ENCODE results near the gene GET4. TPM values are rescaled to one million over a fixed set of nuclear protein-coding genes. Genes with fewer than 3 reads are reported as not detected.

The GET4 gene
- total and polyA plus RNA-seq, 10 of the 15 experiments (the other 5 are each of a cell fraction or from before 2014, with no cell fraction given): 0.66 to 73.8 (median 34.0) TPM

DNA sequence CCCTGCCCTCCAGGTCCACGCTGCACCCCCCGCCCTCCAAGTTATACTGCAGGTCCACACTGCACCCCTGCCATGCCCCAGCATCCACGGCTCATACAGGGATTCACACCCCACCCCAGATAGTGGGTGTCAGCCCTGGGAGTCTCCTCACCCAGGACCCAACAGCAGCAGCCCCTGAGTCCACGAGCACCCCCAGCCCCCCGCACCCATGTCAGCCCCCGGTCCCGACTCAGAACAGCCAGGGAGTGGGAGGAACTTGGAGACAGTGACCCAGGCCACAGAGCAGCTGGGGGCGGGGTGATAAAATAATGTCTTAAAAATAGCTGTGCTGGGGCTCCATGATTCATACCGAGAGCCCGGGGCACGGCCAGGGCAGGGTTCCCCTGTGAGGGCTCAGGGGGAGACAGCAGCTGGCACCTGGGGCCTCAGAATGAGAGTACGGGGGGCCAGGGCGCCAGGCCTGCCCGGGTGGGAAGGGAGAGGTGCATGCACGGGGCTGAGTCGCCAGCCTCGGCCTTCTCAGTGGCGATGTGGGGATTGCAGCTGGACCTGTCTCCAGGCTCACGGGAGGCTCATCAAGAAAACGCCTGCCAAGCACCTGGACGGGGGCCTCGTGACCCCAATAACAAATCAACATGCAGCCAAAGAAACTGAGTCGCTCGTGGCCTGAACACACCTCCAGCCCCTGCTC lies 48.3 kb downstream of the GET4 start (continued):
- TF ChIP-seq HDAC6 (IDR thresholded peaks at IDR 0.05; ENCODE audit: unreplicated experiment) (no peak), BHLHE40 (IDR thresholded peaks at IDR 0.05; ENCODE audit: borderline replicate concordance in 1 of 2, low read depth in 2 of 2, low read length in 1 of 2) (peak; percentile 81 to 89), NBN (IDR thresholded peaks at IDR 0.05) (peak; percentile 87), SMC3 (IDR thresholded peaks at IDR 0.05; ENCODE audit: borderline replicate concordance, low read length) (no peak), EP300 (IDR thresholded peaks at IDR 0.05; ENCODE audit: borderline replicate concordance in 1 of 2, control insufficient read depth in 1 of 2, low read depth in 2 of 2, low read length in 2 of 2) (peak; percentile 85 to 86; a peak in 3 of 4 replicates), KAT2A (conservative IDR thresholded peaks at IDR 0.05; ENCODE audit: control insufficient read depth, low read depth, low read length) (no peak), E2F4 (IDR thresholded peaks at IDR 0.05; ENCODE audit: low read depth, low read length) (no peak), KDM1A (IDR thresholded peaks at IDR 0.05; ENCODE audit: borderline replicate concordance) (no peak), LARP7 (IDR thresholded peaks at IDR 0.05) (peak; percentile 64), YBX1 (IDR thresholded peaks at IDR 0.05) (no peak), POLR2AphosphoS2 (IDR thresholded peaks at IDR 0.05; ENCODE audit: low read depth, low read length) (no peak), JUND (IDR thresholded peaks at IDR 0.05; ENCODE audit: low read depth, low read length) (peak; percentile 94), HCFC1 (IDR thresholded peaks at IDR 0.05; ENCODE audit: low read length) (no peak; the same call in 1 of the 2 replicates), BCL11A (IDR thresholded peaks at IDR 0.05; ENCODE audit: low read depth, low read length) (peak; percentile 92), RB1 (IDR thresholded peaks at IDR 0.05; ENCODE audit: borderline replicate concordance) (no peak; the same call in 1 of the 2 replicates), CREM (IDR thresholded peaks at IDR 0.05; ENCODE audit: low read depth) (peak; percentile 94), IKZF2 (IDR thresholded peaks at IDR 0.05) (peak; percentile 85 to 88), SMAD1 (IDR thresholded peaks at IDR 0.05; ENCODE audit: low read depth, partially characterized antibody) (no peak)
- TF ChIP-seq, protein P1, sequence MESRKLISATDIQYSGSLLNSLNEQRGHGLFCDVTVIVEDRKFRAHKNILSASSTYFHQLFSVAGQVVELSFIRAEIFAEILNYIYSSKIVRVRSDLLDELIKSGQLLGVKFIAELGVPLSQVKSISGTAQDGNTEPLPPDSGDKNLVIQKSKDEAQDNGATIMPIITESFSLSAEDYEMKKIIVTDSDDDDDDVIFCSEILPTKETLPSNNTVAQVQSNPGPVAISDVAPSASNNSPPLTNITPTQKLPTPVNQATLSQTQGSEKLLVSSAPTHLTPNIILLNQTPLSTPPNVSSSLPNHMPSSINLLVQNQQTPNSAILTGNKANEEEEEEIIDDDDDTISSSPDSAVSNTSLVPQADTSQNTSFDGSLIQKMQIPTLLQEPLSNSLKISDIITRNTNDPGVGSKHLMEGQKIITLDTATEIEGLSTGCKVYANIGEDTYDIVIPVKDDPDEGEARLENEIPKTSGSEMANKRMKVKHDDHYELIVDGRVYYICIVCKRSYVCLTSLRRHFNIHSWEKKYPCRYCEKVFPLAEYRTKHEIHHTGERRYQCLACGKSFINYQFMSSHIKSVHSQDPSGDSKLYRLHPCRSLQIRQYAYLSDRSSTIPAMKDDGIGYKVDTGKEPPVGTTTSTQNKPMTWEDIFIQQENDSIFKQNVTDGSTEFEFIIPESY (IDR thresholded peaks at IDR 0.05): 0 out of 2 replicates have a peak, but pooled peaks have one; percentile 6
- TF ChIP-seq, protein P2, sequence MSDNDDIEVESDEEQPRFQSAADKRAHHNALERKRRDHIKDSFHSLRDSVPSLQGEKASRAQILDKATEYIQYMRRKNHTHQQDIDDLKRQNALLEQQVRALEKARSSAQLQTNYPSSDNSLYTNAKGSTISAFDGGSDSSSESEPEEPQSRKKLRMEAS (IDR thresholded peaks at IDR 0.05; ENCODE audit: low read depth, low read length): no peak
- TF ChIP-seq, protein P3, sequence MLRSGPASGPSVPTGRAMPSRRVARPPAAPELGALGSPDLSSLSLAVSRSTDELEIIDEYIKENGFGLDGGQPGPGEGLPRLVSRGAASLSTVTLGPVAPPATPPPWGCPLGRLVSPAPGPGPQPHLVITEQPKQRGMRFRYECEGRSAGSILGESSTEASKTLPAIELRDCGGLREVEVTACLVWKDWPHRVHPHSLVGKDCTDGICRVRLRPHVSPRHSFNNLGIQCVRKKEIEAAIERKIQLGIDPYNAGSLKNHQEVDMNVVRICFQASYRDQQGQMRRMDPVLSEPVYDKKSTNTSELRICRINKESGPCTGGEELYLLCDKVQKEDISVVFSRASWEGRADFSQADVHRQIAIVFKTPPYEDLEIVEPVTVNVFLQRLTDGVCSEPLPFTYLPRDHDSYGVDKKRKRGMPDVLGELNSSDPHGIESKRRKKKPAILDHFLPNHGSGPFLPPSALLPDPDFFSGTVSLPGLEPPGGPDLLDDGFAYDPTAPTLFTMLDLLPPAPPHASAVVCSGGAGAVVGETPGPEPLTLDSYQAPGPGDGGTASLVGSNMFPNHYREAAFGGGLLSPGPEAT (IDR thresholded peaks at IDR 0.05; ENCODE audit: low read depth): peak; percentile 46; the same call in 1 of the 2 replicates
- TF ChIP-seq, protein P4, sequence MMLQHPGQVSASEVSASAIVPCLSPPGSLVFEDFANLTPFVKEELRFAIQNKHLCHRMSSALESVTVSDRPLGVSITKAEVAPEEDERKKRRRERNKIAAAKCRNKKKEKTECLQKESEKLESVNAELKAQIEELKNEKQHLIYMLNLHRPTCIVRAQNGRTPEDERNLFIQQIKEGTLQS (IDR thresholded peaks at IDR 0.05; ENCODE audit: borderline replicate concordance, extremely low read depth, low read depth, low read length): no peak
